Measurements from ENCODE around the gene TIMP2. TPM values are rescaled to one million over a fixed set of nuclear protein-coding genes. Genes with fewer than 3 reads are reported as not detected.

Gene TIMP2
- total RNA-seq, 1 experiment from 2014 or later = 24.8 TPM

- Mint-ChIP-seq H3K27ac (ENCODE audit: low read depth, unreplicated experiment) (peak overlapping the region; percentile 49), H3K9me3 (ENCODE audit: unreplicated experiment) (no peaks in the 10 kb centered on the region), H3K4me1 (ENCODE audit: insufficient read depth, unreplicated experiment) (peaks cover 22% of the 10 kb centered on the region), H3K36me3 (ENCODE audit: insufficient read depth, unreplicated experiment) (peaks cover 58% of the 10 kb centered on the region), H3K27me3 (ENCODE audit: insufficient read depth, unreplicated experiment) (no peaks in the 10 kb centered on the region), H3K4me3 (ENCODE audit: unreplicated experiment) (no peak overlapping the region)
- DNase-seq (ENCODE audit: unreplicated experiment) = no peak
- ChIA-PET CTCF (no interaction called here), POLR2A (interaction anchor here (0.6 kb wide), 2 partner anchors 100 to 157 kb away, joined by 3 read pairs; no protein-coding TSS in a partner anchor)
- intact Hi-C loops (cut with micrococcal nuclease) = no loop called here
- no TSS peak for BruUV-seq (replicated peaks)
- TF ChIP-seq CTCF (IDR thresholded peaks at IDR 0.05; ENCODE audit: unreplicated experiment) = no peak
These were observed 88.7 kb downstream of the TIMP2 start for GRCh38 chr17:78836420-78837021.

- Mint-ChIP-seq H3K27me3 (ENCODE audit: insufficient read depth, unreplicated experiment) (no peaks in the 10 kb centered on the region), H3K36me3 (ENCODE audit: insufficient read depth, unreplicated experiment) (peaks cover 76% of the 10 kb centered on the region), H3K9me3 (ENCODE audit: unreplicated experiment) (no peaks in the 10 kb centered on the region), H3K4me1 (ENCODE audit: insufficient read depth, unreplicated experiment) (peaks cover 19% of the 10 kb centered on the region), H3K4me3 (ENCODE audit: unreplicated experiment) (no peak overlapping the region), H3K27ac (ENCODE audit: low read depth, unreplicated experiment) (no peak overlapping the region)
- ChIA-PET CTCF (interaction anchor here (0.7 to 1.2 kb wide), 2 partner anchors 99 to 137 kb away, joined by 3 read pairs; no protein-coding TSS in a partner anchor), POLR2A (no interaction called here)
- intact Hi-C loops (cut with micrococcal nuclease) = no loop called here
- no peak for TF ChIP-seq CTCF (IDR thresholded peaks at IDR 0.05; ENCODE audit: unreplicated experiment)
- BruUV-seq (replicated peaks) = no TSS peak
- DNase-seq (ENCODE audit: unreplicated experiment) = no peak
These were observed 90.6 kb downstream of the TIMP2 start for GRCh38 chr17:78834571-78834970.

GRCh38 chr17:78832541-78832810, 92.7 kb downstream of the TIMP2 start:
- no peak for TF ChIP-seq CTCF (IDR thresholded peaks at IDR 0.05; ENCODE audit: unreplicated experiment)
- CTCF ChIA-PET = no interaction called here
- Mint-ChIP-seq H3K9me3 (ENCODE audit: unreplicated experiment) (no peaks in the 10 kb centered on the region), H3K27ac (ENCODE audit: low read depth, unreplicated experiment) (no peak overlapping the region), H3K4me1 (ENCODE audit: insufficient read depth, unreplicated experiment) (peaks cover 2% of the 10 kb centered on the region), H3K36me3 (ENCODE audit: insufficient read depth, unreplicated experiment) (peaks cover 84% of the 10 kb centered on the region), H3K27me3 (ENCODE audit: insufficient read depth, unreplicated experiment) (no peaks in the 10 kb centered on the region), H3K4me3 (ENCODE audit: unreplicated experiment) (no peak overlapping the region)
- BruUV-seq (replicated peaks) = no TSS peak
- DNase-seq (ENCODE audit: unreplicated experiment) = no peak
- POLR2A ChIA-PET = no interaction called here
- intact Hi-C loops (cut with micrococcal nuclease) = no loop called here

- Mint-ChIP-seq H3K4me3 (ENCODE audit: unreplicated experiment) (no peak overlapping the region), H3K9me3 (ENCODE audit: unreplicated experiment) (no peaks in the 10 kb centered on the region), H3K4me1 (ENCODE audit: insufficient read depth, unreplicated experiment) (no peaks in the 10 kb centered on the region), H3K27ac (ENCODE audit: low read depth, unreplicated experiment) (no peak overlapping the region), H3K27me3 (ENCODE audit: insufficient read depth, unreplicated experiment) (no peaks in the 10 kb centered on the region), H3K36me3 (ENCODE audit: insufficient read depth, unreplicated experiment) (peaks cover 83% of the 10 kb centered on the region)
- ChIA-PET CTCF (no interaction called here), POLR2A (interaction anchor here (0.6 to 1.3 kb wide), 2 partner anchors 9 to 95 kb away, joined by 3 to 4 read pairs; no protein-coding TSS in a partner anchor)
- BruUV-seq (replicated peaks) = no TSS peak
- DNase-seq (ENCODE audit: unreplicated experiment) = no peak
- intact Hi-C loops (cut with micrococcal nuclease) = no loop called here
- no peak for TF ChIP-seq CTCF (IDR thresholded peaks at IDR 0.05; ENCODE audit: unreplicated experiment)
These were observed 93.3 kb downstream of the TIMP2 start for GRCh38 chr17:78831688-78832540.

Measured in MCF 10A (cell line).